ENCODE results near the gene SLC7A6OS. TPM values are rescaled to one million over a fixed set of nuclear protein-coding genes. Genes with fewer than 3 reads are reported as not detected.
A peak's percentile ranks its signal among the peaks of the same experiment; 100 is the strongest.
"Not testable (repeated sequence)": the region's sequence is repeated elsewhere in the genome, so short reads cannot be mapped to it uniquely, and the experiment has no call there.

SLC7A6OS gene
- total RNA-seq, 1 donor from 2014 or later: 14.5 TPM

DNA sequence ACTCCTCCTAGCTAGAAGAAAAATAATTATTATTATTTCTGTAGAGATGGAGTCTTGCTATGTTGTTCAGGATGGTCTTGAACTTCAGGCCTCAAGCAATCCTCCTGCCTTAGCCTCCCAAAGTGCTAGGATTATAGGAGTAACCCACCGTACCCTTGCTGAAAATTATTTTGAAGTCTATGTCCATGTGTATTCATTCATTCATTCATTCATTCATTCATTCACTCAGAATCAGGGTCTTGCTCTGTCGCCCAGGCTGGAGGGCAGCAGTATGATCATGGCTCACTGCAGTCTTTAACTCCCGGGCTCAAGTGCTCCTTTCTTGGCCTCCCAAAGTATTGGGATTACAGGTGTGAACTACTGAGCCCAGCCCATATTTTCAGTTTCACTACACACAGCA is 4.1 kb downstream of the SLC7A6OS start:
- intact Hi-C loops (cut with DNase I): no loop called here
- no peak for DNase-seq (ENCODE audit: low spot score)

DNA sequence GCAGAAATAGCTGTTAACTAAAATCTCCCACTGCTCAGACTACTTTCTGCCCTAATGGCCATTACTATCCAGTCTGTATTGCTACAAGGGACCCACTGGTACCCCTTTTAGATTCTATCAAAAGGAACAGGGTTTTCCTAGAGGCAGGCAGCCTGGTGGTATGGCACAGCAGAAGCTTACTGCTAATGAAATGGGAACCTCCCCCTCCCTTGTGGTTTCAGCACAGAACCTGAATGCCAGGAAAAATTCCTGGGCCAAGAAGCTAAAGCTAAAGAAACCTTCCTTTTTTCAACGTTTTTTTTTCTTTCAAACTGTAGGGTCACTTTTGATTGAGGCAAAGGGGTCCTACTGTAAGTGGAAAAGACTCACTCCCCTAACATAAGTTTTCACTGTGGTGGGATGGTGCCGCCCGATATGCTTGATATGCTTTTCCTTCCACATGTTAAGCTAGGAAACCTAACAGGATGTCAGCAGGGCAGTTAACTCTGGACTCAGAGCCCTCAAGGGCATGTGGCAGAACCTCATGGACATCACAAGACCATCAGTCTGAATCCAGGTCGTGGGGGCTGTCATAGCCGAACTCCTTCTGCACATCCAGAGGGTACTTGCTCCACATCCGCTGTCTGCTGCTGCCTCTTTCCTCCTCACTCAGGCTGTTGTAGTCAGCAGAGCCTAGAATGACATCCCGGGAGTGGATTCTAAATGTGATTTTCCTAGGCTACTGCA is 9.8 kb downstream of the SLC7A6OS start:
- peak; percentile 46 for DNase-seq (ENCODE audit: low spot score)
- intact Hi-C loops (cut with DNase I): no loop called here

DNA sequence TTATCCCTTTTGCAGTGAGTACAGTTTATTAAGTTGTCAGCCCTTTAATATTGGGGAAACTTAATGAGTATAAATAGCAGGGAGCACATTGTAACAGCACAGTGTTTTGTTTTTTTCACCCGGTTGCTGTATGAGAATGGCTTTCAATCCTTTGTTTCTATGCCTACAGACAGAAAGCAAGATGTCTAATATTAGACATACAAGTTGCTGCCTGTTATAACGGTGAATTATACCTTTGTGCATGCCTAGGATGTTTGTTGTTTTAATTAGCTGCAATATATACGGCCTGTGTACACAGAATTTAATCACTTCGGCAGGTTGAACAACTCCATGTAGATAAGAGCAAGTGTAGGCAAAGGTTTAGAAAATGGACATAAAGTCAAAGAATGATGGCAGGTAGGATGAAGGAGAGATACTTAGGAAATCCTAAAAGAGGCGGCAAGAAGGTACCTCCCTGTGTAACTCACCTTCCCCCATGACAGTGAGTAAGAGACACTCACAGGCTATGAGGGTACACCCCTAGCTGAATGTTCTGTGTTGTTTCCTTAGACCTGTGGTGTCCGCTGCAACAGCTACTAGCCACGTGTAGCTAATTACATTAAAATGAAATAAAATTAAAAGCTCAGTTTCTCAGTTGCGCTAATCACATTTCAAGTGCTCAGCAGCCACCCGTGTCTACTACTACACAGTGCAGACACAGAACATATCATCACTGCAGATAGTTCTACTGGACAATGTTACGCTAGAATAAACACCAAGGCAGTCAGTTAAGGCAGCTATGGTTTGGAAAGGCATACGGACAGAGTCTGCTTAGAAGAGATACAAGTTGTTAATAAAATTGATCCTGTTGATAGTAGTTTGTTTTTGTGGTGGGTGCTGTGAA is 10.9 kb downstream of the SLC7A6OS start:
- DNase-seq (ENCODE audit: low spot score): no peak
- intact Hi-C loops (cut with DNase I): loop anchor here (5.0 kb wide), 1 partner anchor 38 kb away; the partner anchor contains the start of gene SLC7A6

DNA sequence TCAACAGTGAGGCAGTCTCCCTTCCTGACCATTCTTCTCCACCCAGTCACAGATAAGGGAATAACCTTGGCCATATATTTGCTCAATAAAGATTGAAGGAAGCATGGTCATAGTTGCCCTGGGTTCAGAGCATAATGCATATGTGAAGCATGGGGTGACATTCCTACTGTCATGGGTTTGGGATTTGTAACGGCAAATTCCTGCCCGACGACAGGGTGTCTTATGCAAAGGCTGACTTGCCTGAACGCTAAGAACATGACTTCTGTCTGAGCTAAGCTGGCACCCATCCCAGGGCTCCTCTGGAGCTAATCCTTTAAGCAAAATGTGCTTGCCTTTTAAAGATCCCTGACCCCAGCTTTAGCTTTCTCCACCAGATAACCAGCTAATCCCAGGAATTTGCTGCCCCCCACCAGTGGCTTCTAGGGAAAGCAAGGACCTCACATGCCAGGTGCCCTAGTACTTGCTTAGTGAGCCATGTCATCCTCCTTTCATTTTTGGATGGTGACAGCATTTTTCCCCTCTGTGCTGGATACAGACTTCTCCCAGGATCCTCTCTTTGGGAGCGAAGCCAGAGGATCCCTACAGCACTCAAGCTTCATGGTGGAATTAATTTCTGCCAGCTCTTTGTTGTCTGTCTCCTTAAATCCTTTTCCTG is 11.7 kb downstream of the SLC7A6OS start:
- DNase-seq (ENCODE audit: low spot score): peak; percentile 74
- intact Hi-C loops (cut with DNase I): loop anchor here (5.0 kb wide), 1 partner anchor 37 kb away; the partner anchor contains the start of gene SLC7A6

DNA sequence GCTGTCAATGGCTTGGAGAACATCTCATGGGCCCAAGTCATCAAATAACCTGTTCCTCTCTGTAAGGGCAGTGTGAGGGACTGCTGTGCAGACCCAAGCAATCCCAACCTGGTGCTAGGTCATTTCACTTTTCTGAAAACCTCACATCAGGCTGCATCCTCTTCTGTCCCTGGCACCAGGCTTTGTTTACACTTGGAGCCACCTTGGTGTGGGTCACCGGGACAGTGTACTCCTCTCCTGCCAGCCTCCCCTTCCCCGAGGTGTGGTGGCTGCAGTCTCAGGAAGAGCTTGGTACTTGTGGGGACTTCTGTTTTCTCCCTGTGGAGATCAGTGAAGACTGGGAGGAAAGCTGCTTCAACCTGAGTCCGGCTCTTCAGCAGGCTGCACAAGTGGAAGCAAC is 12.4 kb downstream of the SLC7A6OS start:
- intact Hi-C loops (cut with DNase I): loop anchor here (5.0 kb wide), 1 partner anchor 36 kb away; the partner anchor contains the start of gene SLC7A6
- DNase-seq (ENCODE audit: low spot score): no peak

DNA sequence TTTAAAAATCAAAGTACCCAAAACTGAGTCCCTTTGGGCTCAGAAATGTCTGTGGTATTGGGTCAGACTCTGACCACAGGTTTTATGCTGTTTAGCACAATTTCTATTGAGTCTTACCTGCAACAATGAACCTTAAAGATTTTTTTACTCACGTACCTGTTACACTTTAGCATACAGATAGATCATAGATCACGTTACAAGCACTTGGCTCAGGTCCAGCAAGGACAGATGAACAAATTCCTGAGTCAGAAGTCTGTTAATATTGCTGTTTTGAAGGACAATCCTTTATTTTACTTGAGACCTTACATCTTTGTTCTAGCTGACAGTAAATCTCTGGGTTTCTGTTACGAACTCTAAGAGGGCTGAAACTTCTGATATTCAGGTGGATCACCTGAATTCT is 12.8 kb downstream of the SLC7A6OS start:
- intact Hi-C loops (cut with DNase I): loop anchor here (5.0 kb wide), 1 partner anchor 36 kb away; the partner anchor contains the start of gene SLC7A6
- no peak for DNase-seq (ENCODE audit: low spot score)

DNA sequence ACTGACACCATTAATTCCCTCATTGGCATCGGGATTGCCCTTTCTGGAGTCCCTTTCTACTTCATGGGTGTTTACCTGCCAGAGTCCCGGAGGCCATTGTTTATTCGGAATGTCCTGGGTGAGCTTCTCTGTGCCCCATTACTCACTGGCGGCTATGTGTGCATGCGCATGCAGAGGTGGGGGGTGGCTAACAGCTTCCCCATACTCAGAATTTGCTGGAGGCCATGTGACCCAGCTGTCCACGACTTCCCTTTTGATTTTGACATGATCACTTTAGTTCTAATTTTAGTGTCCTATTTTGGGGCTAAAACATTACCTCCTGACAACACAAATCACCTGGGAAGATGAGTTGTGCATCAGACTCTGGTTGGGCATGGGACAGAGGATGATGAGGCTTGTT is 14.1 kb downstream of the SLC7A6OS start:
- no peak for DNase-seq (ENCODE audit: low spot score)
- intact Hi-C loops (cut with DNase I): loop anchor here (5.0 kb wide), 1 partner anchor 34 kb away; the partner anchor contains the start of gene SLC7A6

DNA sequence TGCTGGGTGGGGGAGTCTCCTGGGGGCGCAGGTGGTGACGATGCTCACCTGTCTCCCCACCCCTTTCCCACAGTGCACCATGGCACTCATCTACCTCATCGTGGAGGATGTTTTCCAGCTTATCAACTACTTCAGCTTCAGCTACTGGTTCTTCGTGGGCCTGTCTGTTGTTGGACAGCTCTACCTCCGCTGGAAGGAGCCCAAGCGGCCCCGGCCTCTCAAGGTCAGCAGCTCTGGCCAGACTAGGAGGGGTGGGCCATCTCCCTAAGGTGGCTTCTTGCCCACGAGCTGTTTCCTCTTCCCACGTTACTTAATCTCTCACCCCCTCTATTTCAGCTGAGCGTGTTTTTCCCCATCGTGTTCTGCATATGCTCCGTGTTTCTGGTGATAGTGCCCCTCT is 14.5 kb downstream of the SLC7A6OS start:
- intact Hi-C loops (cut with DNase I): loop anchor here (5.0 kb wide), 1 partner anchor 34 kb away; the partner anchor contains the start of gene SLC7A6
- no peak for DNase-seq (ENCODE audit: low spot score)

DNA sequence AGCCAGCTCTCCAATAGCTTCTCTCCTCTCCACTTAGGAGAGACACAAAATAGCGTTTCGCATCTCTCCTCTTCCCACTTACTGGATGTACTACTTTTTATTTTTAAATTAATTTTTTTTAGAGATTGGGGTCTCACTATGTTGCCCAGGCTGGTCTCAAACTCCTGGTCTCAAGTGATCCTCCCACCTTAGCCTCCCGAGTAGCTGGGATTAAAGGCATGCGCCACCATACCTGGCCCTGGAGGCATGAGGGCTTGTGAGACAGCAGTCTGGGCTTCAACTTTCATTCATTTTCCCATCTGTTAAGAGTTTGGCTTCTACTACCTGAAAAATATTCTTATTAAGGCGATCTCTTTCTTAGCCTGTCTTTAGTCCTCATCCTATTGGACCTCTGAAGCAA is 18.3 kb downstream of the SLC7A6OS start:
- no peak for DNase-seq (ENCODE audit: low spot score)
- intact Hi-C loops (cut with DNase I): no loop called here

DNA sequence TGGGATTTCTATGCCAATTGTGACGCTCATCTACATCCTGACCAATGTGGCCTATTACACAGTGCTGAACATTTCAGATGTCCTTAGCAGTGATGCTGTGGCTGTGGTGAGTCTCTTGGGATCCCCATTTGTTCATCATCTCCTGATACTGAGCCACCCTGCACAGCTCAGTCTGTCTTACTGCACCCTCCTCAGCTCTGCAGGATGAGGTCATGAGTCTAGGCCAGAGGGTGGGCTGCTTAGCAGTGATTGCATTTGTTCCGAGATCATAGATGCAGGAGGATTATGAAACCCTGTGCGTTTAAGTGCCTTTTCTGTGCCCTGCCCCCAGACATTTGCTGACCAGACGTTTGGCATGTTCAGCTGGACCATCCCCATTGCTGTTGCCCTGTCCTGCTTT is 19.5 kb downstream of the SLC7A6OS start:
- intact Hi-C loops (cut with DNase I): no loop called here
- no peak for DNase-seq (ENCODE audit: low spot score)

DNA sequence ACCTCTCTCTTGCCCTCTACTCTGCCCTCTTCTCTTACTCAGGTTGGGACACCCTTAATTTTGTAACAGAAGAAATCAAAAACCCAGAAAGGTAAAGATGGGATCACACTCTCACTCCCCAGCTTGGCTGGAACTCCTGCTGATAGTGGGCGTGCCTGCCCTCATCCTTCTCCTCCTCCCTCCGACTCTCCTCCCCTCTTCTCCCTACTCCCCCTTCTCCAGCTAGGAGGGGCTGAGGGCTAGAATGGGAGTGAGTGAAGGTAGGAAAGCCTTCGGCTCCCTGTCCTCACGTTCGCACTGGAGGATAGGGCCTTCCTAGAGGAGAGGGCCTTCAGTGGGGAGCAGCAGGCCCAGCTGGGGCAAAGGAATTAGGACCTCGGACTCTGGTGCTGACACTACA is 20.3 kb downstream of the SLC7A6OS start:
- intact Hi-C loops (cut with DNase I): no loop called here

DNA sequence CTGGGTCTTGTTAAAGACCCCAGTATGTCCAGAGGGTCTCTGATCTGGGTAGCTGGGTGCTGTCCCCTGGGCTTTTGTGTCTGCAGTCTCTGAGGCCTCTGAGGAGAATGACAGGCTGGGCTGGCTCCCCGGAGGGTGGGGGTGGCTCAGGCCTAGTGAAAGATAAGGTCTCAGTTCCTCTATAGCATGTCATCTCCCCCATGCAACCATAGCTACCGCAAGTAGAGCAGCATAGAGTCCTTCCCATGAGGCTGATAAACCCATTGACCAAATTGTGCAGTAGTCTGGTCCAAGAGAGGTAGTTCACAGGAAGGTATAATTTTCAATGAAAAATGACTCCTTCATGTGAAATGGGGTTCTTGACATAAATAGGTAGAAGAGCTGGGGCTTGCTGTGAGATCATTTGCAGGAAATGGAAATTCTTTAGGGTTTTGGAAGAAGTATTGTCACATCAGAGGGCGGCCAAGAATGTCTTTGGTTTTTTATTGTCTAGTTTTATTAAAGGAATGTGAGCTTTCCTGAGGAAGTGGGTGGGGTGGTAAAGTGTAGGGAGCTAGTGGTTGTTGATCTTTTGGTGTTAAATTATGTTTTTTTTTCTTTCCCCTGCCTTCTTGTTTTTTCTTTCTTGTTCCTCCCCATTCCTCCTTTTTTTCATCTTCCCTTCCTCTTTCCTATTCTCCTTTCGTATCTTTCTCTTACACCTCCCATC is 21.0 kb downstream of the SLC7A6OS start:
- intact Hi-C loops (cut with DNase I): no loop called here

More for the DNA sequence above, 20.3 kb downstream of the SLC7A6OS start:
- DNase-seq (ENCODE audit: low spot score): no peak

DNA sequence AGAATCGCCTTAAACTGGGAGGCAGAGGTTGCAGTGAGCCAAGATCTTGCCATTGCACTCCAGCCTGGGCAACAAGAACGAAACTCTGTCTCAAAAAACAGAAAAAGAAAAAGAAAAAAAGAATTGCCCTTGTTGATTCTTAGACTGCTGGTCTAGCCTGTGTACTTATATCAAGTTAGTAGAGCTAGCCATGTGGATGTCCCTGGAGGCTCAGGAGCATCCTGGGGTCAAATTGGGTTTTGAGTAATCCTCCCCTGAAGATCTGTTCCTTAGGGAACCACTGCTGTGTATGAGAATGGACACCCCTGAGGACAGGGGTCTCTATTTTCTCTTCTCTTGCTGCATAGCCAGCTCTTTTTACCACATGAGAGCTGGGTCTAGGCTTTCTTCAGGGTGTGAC is 21.5 kb downstream of the SLC7A6OS start:
- no peak for DNase-seq (ENCODE audit: low spot score)
- intact Hi-C loops (cut with DNase I): no loop called here

More for the DNA sequence above, 21.0 kb downstream of the SLC7A6OS start:
- DNase-seq (ENCODE audit: low spot score): no peak

DNA sequence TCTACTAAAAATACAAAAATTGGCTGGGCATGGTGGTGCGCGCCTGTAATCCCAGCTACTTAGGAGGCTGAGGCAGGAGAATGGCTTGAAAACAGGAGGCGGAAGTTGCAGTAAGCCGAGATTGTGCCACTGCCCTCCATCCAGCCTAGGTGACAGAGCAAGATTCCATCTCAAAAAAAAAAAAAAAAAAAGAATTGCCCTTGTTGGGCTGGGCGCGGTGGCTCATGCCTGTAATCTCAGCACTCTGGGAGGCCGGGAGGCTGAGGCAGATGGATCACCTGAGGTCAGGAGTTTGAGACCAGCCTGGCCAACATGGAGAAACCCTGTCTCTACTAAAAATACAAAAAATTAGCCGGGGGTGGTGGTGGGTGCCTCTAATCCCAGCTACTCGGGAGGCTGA is 21.9 kb downstream of the SLC7A6OS start:
- DNase-seq (ENCODE audit: low spot score); intact Hi-C loops (cut with DNase I): not testable (repeated sequence)

DNA sequence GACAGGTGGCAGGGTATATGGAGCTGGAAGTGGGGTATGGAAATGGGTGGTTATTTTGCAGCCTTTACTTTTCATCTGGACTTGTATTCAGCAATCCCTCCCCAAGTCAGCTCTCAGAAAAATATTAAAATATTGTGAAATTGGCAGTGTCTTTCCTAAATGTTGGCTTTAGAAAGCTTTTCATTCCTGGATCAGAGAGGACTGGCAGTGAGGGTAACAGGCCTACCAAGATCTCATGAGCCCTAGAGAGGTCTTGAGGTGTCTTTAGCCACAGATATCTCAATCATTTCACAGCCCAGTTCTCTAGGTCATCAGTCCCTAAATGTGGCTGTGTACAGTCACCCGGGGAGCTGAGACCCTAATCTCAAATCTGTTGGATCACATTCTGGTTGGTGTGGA is 22.5 kb downstream of the SLC7A6OS start:
- intact Hi-C loops (cut with DNase I): no loop called here
- DNase-seq (ENCODE audit: low spot score): no peak

DNA sequence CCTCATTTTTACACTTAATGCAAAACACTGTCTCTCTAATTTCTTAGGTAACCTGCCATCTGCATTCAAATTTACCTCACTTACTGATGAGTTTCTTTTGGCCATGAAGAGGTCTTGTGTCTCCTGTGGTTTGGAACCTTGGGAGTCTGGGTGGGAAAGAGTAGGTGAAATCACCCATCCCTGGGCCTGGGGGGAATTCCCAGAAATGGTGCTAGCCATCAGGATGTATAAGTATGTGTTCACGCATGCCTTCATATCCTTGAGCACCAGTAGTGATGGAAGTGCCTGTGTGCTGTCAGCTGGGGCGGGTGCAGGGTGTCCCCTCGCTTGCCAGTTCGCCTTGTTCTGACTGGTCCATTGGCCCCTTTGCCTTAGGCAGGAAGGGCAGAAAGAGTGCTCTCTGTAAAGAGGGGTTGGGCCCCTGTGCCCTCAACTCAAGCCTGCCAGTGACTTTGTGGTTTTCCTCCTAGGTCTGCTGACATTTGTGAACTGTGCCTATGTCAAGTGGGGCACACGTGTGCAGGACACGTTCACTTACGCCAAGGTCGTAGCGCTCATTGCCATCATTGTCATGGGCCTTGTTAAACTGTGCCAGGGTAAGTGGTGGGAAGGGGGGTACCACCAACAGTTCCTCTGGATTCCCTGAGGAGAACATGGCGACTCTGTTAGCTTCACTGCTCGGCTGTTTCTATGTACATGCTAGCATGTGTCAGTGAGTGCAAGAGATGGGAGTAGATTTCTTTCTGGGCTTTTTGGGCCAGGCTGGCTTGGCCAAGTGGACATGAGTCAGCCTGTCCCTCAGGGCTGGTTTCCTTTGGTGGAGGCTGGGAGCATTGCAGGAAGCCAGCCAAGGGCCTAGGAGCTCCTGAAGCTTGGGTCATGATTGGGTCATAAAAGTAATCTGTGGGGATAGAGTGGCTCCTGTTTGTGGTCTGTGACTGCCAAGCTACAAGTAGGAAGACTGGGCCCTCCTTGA is 23.2 kb downstream of the SLC7A6OS start:
- DNase-seq (ENCODE audit: low spot score): peak; percentile 86
- intact Hi-C loops (cut with DNase I): no loop called here

DNA sequence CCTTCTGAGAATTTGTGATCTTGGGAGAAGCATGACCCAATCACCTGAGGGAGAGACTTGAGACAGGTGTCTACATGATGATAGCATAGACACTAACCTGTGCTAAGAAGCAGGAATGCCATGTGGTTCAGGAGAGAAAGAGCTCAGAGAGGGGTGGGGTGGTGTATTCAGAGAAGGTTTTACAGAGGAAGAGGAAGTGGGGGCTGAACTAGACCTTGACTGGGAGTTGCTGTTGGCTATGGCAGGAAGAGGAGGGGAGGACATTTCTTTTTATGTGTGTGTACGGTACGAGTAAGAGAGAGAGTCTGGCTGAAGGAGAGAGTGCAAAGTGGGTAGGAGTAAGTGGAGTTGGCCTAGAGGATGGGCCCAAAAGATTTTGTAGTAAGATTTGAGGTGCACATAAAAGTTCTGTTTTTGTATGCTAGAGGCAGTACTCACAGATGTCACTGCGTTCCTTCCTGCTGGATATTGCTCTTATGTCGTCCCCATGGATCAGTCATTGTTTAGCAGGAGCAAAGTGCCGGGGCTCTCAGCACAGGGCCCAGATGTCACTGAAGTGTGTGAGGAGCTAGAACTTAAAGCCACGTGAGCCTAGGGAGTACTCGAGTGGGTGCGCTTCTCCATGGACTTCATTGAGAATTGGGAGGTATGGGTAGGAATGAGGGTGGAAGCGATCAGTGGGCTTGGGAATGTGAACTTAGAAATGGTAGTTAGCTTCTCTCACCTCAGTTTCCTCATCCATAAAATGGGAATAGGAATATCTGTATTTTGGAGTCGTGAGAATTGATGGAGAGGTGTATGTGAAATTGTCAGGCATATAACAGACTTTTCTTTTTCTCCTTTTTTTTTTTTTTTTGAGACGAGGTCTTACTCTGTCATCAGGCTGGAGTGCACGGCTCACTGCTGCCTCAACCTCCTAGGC is 24.3 kb downstream of the SLC7A6OS start:
- intact Hi-C loops (cut with DNase I): no loop called here
- no peak for DNase-seq (ENCODE audit: low spot score)

Data from cardiac septum (tissue), 1 donor.